Measurements from ENCODE around the gene SLCO4A1. TPM values are rescaled to one million over a fixed set of nuclear protein-coding genes. Genes with fewer than 3 reads are reported as not detected.

The SLCO4A1 gene
- total RNA-seq, 1 donor from 2014 or later: 26.5 TPM

- Mint-ChIP-seq H3K9me3 (ENCODE audit: unreplicated experiment) (peaks cover 9% of the 10 kb centered on the region), H3K27me3 (ENCODE audit: unreplicated experiment) (no peaks in the 10 kb centered on the region), H3K36me3 (ENCODE audit: unreplicated experiment) (no peaks in the 10 kb centered on the region), H3K4me3 (ENCODE audit: unreplicated experiment) (no peak overlapping the region), H3K27ac (ENCODE audit: unreplicated experiment) (no peak overlapping the region), H3K4me1 (ENCODE audit: low read depth, unreplicated experiment) (peaks cover 14% of the 10 kb centered on the region)
- DNase-seq: no peak
- TF ChIP-seq CTCF (IDR thresholded peaks at IDR 0.05; ENCODE audit: partially characterized antibody, unreplicated experiment): no peak
These were observed 15.3 kb downstream of the SLCO4A1 start for GRCh38 chr20:62657589-62657942.

GRCh38 chr20:62657956-62658355 is 15.7 kb downstream of the SLCO4A1 start:
- Mint-ChIP-seq H3K9me3 (ENCODE audit: unreplicated experiment) (peaks cover 9% of the 10 kb centered on the region), H3K27me3 (ENCODE audit: unreplicated experiment) (no peaks in the 10 kb centered on the region), H3K36me3 (ENCODE audit: unreplicated experiment) (no peaks in the 10 kb centered on the region), H3K27ac (ENCODE audit: unreplicated experiment) (no peak overlapping the region), H3K4me3 (ENCODE audit: unreplicated experiment) (no peak overlapping the region), H3K4me1 (ENCODE audit: low read depth, unreplicated experiment) (peaks cover 14% of the 10 kb centered on the region)
- no peak for DNase-seq
- no peak for TF ChIP-seq CTCF (IDR thresholded peaks at IDR 0.05; ENCODE audit: partially characterized antibody, unreplicated experiment)

- H3K27ac Mint-ChIP-seq (ENCODE audit: unreplicated experiment): peak overlapping the region; percentile 17
- peaks cover 2% of the 10 kb centered on the region for H3K27me3 Mint-ChIP-seq (ENCODE audit: unreplicated experiment)
- TF ChIP-seq CTCF (IDR thresholded peaks at IDR 0.05; ENCODE audit: partially characterized antibody, unreplicated experiment): no peak
- H3K9me3 Mint-ChIP-seq (ENCODE audit: unreplicated experiment): peaks cover 9% of the 10 kb centered on the region
- H3K4me1 Mint-ChIP-seq (ENCODE audit: low read depth, unreplicated experiment): peaks cover 19% of the 10 kb centered on the region
- no peak overlapping the region for H3K4me3 Mint-ChIP-seq (ENCODE audit: unreplicated experiment)
- DNase-seq: no peak
- no peaks in the 10 kb centered on the region for H3K36me3 Mint-ChIP-seq (ENCODE audit: unreplicated experiment)
These were observed 16.4 kb downstream of the SLCO4A1 start for GRCh38 chr20:62658593-62659178.

GRCh38 chr20:62659488-62660239 is 17.4 kb downstream of the SLCO4A1 start:
- Mint-ChIP-seq H3K4me3 (ENCODE audit: unreplicated experiment) (peak overlapping the region; percentile 61), H3K4me1 (ENCODE audit: low read depth, unreplicated experiment) (peaks cover 18% of the 10 kb centered on the region), H3K27ac (ENCODE audit: unreplicated experiment) (peak overlapping the region; percentile 83), H3K27me3 (ENCODE audit: unreplicated experiment) (peaks cover 3% of the 10 kb centered on the region), H3K36me3 (ENCODE audit: unreplicated experiment) (no peaks in the 10 kb centered on the region), H3K9me3 (ENCODE audit: unreplicated experiment) (peaks cover 9% of the 10 kb centered on the region)
- DNase-seq: no peak
- TF ChIP-seq CTCF (IDR thresholded peaks at IDR 0.05; ENCODE audit: partially characterized antibody, unreplicated experiment): no peak

- no peaks in the 10 kb centered on the region for H3K36me3 Mint-ChIP-seq (ENCODE audit: unreplicated experiment)
- peak overlapping the region; percentile 61 for H3K4me3 Mint-ChIP-seq (ENCODE audit: unreplicated experiment)
- peaks cover 18% of the 10 kb centered on the region for H3K4me1 Mint-ChIP-seq (ENCODE audit: low read depth, unreplicated experiment)
- no peak overlapping the region for H3K27ac Mint-ChIP-seq (ENCODE audit: unreplicated experiment)
- peaks cover 10% of the 10 kb centered on the region for H3K9me3 Mint-ChIP-seq (ENCODE audit: unreplicated experiment)
- no peak for TF ChIP-seq CTCF (IDR thresholded peaks at IDR 0.05; ENCODE audit: partially characterized antibody, unreplicated experiment)
- no peak for DNase-seq
- peaks cover 6% of the 10 kb centered on the region for H3K27me3 Mint-ChIP-seq (ENCODE audit: unreplicated experiment)
These were observed 17.9 kb downstream of the SLCO4A1 start for GRCh38 chr20:62660240-62660615.

All from glutamatergic neuron (in vitro differentiated cells).